Activated CD4-positive, alpha-beta T cell treated with anti-CD3 and anti-CD28 coated beads for 48 hours (primary cell): Measurements from ENCODE around the gene KLRB1.
"Not testable (repeated sequence)": the region's sequence is repeated elsewhere in the genome, so short reads cannot be mapped to it uniquely, and the experiment has no call there.

Experiments used
- DNase-seq: peaks from one replicate; pipeline ENCODE4 v3.0.0-alpha.2; 2020

Gene KLRB1

GRCh38 chr12:9619411-9620179, 11.9 kb upstream of the KLRB1 start:
- DNase-seq: no peak

DNA sequence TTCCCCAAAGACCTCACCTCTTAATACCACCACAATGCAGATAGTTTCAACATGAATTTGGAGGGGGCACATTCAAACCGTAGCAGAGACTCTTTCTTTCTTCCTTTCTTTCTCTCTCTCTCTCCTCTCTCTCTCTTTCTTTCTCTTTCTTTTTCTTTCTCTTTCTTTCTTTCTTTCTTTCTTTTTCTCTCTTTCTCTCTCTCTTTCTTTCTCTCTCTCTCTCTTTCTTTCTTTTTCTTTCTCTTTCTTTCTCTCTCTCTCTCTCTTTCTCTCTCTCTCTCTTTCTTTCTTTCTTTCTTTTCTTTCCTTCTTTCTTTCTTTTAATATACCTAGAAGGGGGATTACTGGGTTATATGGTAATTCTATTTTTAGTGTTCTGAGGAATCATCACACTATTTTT, 11.2 kb upstream of the KLRB1 start:
- not testable (repeated sequence) for DNase-seq

- DNase-seq: no peak
Observed at GRCh38 chr12:9617124-9617523, 9.4 kb upstream of the KLRB1 start.

DNA sequence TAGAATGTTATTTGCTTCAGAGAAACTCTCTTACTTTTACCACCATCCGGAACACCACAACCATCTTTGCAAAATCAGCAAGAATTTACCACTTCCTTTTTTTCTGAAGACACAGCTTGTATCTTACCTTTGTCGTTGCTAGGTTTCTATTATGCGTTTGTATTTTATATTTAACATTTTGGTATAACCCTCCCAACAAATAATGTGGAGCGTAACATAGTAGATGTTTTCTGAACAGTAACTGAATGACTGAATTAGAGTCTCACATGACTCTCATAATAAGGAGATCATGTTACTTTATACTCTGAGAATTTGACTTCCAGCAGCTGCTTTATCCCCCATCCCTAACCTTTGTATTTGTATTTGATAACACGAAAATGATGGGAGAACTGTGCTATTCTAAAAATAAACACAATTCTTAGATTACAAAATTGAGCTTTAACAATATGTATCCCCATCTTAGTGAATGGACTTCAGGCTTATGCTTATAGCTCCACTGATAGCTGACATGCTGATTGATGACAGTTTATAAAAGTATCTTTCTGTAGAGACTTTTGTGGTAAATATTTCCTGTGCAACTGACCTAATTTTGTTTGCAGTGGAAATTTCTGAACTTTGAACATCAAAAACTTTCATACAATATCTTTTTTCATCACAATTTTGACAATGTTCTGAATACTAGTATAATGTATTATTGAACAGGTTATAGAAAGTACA, 7.9 kb upstream of the KLRB1 start:
- no peak for DNase-seq

DNA sequence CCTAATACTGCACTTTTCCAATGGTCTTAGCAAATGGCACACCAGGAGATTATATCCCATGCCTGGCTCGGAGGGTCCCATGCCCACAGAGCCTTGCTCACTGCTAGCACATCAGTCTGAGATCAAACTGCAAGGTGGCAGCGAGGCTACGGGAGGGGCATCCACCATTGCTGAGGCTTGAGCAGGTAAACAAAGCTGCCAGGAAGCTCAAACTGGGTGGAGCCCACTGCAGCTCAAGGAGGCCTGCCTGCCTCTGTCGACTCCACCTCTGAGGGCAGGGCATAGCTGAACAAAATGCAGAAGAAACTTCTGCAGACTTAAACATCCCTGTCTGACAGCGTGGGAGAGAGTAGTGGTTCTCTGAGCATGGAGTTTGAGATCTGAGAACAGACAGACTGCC, 2.9 kb upstream of the KLRB1 start:
- not testable (repeated sequence) for DNase-seq

DNA sequence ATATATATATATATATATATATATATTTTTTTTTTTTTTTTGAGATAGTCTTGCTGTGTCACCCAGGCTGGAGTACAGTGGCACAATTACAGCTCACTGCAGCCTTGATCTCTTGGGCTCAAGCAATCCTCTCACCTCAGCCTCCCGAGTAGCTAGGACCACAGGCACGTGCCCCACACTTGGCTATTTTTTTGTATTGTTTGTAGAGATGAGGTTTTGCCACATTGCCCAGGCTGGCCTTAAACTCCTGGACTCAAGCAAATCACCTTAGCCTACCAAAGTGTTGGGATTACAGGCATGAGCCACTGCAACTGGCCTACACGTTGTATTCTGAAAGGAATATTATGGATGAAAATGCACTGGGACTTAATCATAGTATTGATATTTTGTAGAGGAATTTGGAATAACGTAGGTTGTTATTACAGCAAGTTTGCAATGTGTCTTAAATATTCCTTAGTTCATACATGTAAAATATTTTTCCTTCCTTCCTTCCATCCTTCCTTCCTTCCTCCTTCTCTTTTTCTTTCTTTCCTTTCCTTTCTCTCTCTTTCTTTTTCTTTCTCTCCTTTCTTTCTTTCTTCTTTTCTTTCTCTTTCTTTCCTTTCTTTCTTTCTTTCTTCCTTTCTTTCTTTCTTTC, 862 bp downstream of the KLRB1 start:
- DNase-seq: no peak

DNA sequence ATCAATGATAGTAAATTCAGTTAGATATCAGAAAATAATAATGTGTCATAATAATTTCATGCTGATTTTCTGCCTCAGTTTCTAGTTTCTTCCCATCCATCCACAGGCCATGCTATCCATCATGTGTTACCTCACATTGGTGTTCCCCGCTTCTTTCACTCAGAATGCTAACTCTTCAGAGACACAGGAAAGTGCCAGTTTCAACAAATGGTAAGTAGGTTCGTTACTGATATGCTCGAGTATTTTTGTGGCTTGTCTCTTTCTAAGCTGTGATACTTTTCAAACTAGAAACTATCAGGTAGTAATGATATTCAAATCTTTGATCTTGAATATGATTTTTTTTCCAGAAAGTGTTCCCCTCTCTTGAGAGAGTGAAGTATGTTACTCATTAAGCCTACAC, 1.5 kb downstream of the KLRB1 start:
- no peak for DNase-seq

GRCh38 chr12:9605483-9605882, 2.2 kb downstream of the KLRB1 start:
- no peak for DNase-seq

GRCh38 chr12:9604287-9604686, 3.4 kb downstream of the KLRB1 start:
- no peak for DNase-seq

- not testable (repeated sequence) for DNase-seq
Observed at GRCh38 chr12:9600426-9600825, 7.3 kb downstream of the KLRB1 start.

DNA sequence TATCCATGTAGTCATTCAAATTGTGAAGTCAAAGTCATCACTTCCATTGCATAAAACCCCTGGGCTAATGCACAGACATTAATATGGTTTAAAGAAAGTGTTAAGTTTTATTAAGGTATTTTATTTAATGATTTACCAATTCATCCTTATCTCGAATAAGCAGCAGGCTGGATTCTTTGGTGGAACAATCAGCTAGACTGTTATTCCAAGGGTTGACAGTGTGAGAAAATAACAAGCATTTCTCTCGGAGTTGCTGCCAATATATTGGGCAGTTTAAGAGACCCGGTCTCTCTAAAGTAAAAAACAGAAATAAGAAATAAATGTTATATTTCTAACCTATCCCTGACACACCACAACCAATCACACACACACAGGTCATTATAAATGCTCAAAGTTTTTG, 9.4 kb downstream of the KLRB1 start:
- DNase-seq: no peak

- DNase-seq: no peak
Observed at GRCh38 chr12:9597365-9597764, 10.4 kb downstream of the KLRB1 start.

DNA sequence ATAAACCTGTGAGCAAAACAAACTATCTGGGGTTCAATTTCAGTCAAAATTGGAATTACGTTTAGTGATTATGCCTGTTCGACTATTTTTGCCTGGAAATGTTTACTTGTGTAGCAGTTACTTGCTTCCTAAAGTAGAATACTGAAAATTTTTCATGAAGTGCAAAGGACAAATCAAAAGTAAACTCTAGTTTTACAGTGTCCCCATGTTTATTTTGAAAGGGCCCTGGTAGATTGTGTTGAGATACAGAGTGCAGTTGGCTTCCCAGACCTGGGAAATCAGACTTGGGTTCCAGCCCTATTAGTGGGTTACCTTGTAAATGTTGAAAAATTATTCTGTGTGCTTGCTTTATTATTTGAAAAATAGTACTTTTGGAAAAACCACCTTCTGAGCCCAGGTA, 17.3 kb downstream of the KLRB1 start:
- no peak for DNase-seq

DNA sequence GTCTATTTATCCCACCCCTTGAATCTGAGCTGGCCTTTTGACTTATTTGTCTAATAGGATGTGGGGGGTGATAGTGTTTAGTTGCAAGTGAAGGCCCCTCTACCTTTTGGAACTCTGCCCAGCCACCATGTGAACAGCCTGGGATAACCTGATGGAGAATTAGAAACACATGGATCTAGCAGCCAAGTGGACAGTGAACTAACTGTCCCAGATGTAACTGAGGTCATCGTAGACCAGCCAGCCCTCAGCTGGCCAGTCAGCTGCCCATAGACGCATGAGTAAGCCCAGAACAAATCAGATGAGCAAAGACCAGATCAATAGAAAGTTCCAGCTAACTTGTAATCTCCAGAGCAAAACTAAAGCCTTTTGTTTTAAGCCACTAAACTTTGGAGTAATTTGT, 19.0 kb downstream of the KLRB1 start:
- no peak for DNase-seq

GRCh38 chr12:9587987-9588600, 19.6 kb downstream of the KLRB1 start:
- no peak for DNase-seq

DNA sequence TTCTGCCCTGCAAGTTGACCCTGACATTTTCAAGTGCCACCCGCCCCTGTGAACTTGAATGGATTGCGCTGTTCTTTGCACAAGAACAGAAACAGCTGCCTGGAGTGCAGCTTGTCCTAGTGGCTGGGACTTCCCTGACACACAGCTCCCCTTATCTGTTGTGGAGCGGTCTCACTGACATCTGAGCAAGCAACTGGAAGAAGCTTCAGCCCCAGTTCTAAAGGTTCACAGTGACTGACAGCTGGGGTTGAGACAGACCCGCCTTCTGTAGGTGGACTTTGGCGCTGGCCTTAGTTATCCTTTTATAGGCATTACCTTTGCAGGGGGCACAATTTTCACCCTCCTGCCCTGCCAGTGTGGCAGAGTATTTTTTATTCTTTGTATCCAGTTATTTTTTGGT, 30.0 kb downstream of the KLRB1 start:
- DNase-seq: not testable (repeated sequence)

- DNase-seq: not testable (repeated sequence)
Observed at GRCh38 chr12:9567151-9567550, 40.6 kb downstream of the KLRB1 start.

DNA sequence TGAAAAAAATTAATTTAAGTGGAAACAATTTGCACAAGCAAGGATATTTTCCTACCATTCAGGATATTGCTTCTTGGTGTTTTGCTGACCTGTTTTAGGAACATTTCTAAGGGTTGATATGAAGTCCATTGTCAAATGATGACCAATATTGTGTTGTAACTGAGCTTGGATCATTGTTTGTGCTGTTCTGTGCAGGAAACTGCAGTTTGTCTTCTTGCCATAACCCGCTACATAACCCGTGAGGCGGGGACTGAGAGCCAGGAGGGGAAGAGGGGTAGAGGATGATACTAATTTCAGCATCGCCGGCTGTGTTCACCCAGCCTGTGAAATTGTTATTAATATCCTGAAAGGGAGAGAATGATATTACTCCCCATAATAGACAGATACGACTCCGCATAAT, 41.6 kb downstream of the KLRB1 start:
- DNase-seq: not testable (repeated sequence)

DNA sequence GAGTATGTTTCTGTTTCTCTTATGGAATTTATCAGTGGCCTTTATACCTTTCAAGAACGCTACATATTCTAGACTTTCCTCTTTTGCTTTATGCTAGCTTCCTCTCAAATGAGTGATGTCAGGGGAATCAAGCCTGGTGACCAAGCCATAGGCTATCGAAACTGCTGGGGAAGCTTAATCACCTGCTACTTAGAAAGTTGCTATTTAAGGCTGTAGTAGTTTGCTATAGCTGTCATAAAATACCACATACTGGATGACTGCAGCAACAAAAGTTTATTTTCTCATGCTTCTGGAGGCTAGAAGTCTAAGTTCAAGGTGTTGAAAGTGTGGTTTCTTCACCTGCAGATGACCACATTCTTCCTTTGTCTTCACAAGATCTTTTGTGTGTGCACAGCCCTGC, 43.3 kb downstream of the KLRB1 start:
- not testable (repeated sequence) for DNase-seq

DNA sequence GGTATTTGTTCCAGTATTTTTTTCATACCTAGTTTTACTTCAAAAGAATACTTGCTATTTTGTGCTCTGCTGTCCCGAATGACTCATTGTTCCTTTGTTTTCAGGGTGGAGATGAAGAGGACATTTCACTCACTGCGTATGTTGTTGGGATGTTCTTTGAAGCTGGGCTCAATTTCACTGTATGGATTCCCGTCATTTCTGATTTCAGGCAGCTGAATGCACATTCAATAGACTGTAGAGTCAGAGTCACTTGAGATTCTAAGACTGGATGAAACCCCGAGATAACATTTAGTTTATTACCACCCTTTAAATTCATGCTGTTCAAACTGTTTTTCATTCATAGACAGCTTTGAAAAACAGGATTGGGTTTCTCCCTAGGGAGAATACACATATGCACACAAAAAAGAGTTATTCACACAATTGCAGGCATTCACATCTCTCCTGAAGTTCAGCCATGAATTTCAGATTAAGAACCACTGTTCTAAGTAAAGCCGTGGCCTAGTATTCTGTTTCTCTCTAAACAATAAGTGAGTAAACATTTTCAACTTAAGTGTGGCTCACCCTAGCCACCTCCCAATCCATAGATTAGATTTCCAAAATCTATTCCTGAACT, 44.8 kb downstream of the KLRB1 start:
- DNase-seq: not testable (repeated sequence)

- DNase-seq: not testable (repeated sequence)
Observed at GRCh38 chr12:9545489-9545888, 62.2 kb downstream of the KLRB1 start.
